ENCODE data around the gene C1R.
"Not testable (repeated sequence)": the region's sequence is repeated elsewhere in the genome, so short reads cannot be mapped to it uniquely, and the experiment has no call there.

The C1R gene

DNA sequence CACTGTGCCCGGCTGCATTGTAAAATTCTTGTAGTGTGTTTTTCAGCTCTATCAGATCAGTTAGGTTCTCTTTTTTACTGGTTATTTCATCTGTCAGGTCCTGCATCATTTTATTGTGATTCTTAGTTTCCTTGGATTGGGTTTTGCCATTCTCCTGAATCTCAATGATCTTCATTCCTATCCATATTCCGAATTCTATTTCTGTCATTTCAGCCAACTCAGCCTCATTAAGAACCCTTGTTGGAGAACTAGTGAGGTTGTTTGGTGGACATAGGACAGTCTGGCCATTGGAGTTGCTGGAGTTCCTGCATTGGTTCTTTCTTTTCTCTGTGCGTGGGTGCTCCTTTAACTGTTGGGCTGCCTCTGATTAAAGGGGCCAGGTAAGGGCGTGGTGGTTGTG, 37.3 kb downstream of the C1R start:
- H3K27ac ChIP-seq = no peak overlapping the region
- TF ChIP-seq, protein P1, sequence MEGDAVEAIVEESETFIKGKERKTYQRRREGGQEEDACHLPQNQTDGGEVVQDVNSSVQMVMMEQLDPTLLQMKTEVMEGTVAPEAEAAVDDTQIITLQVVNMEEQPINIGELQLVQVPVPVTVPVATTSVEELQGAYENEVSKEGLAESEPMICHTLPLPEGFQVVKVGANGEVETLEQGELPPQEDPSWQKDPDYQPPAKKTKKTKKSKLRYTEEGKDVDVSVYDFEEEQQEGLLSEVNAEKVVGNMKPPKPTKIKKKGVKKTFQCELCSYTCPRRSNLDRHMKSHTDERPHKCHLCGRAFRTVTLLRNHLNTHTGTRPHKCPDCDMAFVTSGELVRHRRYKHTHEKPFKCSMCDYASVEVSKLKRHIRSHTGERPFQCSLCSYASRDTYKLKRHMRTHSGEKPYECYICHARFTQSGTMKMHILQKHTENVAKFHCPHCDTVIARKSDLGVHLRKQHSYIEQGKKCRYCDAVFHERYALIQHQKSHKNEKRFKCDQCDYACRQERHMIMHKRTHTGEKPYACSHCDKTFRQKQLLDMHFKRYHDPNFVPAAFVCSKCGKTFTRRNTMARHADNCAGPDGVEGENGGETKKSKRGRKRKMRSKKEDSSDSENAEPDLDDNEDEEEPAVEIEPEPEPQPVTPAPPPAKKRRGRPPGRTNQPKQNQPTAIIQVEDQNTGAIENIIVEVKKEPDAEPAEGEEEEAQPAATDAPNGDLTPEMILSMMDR (conservative IDR thresholded peaks at IDR 0.05) = no peak

DNA sequence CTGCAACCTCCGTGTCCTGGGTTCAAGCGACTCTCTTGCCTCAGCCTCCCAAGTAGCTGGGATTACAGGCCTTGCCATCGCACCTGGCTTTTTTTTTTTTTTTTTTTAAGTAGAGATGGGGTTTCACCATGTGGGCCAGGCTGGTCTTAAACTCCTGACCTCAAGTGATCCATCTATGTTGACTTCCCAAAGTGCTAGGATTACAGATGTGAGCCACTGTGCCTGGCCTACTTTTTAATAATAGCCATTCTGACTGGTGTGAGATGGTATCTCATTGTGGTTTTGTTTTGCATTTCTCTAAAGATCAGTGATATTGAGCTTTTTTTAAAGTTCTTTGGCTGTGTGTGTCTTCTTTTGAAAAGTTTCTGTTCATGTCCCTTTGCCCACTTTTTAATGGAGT, 42.3 kb downstream of the C1R start:
- not testable (repeated sequence) for H3K27ac ChIP-seq

DNA sequence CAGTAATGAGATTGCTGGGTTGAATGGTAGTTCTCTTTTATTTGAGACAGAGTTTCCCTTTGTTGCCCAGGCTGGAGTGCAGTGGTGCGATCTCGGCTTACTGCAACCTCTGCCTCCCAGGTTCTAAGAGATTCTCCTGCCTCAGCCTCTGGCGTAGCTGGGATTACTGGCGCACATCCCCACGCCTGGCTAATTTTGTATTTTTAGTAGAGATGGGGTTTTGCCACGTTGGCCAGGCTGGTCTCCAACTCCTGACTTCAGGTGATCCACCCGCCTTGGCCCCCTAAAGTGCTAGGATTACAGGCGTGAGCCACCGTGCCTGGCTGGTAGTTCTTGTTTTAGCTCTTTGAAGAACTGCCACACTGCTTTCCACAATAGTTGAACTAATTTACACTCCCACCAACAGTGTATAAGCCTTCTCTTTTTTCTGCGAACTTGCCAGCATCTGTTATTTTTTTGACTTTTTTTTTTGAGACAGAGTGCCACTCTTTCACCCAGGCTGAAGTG, 42.7 kb downstream of the C1R start:
- not testable (repeated sequence) for H3K27ac ChIP-seq

DNA sequence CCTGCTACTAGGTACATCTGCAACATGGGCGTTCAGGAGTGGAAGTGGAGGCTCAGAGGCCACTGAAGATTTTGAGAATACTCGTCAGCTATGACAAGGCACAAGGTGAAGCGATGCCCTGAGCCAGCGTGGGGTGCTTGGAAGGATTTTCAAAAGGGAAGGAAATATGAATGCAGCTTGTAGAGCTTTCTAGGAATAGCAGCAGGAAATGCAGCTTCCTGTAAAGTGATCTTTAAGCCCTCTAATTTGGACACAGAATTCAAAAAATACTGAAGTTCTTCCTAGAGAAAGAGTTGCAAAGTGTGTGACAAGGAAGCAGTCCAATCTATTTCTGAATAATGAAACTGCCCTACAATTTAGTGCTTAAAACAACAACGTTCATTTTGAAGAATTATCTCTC, 44.9 kb downstream of the C1R start:
- no peak overlapping the region for H3K27ac ChIP-seq
- TF ChIP-seq, protein P1 (conservative IDR thresholded peaks at IDR 0.05) = no peak

DNA sequence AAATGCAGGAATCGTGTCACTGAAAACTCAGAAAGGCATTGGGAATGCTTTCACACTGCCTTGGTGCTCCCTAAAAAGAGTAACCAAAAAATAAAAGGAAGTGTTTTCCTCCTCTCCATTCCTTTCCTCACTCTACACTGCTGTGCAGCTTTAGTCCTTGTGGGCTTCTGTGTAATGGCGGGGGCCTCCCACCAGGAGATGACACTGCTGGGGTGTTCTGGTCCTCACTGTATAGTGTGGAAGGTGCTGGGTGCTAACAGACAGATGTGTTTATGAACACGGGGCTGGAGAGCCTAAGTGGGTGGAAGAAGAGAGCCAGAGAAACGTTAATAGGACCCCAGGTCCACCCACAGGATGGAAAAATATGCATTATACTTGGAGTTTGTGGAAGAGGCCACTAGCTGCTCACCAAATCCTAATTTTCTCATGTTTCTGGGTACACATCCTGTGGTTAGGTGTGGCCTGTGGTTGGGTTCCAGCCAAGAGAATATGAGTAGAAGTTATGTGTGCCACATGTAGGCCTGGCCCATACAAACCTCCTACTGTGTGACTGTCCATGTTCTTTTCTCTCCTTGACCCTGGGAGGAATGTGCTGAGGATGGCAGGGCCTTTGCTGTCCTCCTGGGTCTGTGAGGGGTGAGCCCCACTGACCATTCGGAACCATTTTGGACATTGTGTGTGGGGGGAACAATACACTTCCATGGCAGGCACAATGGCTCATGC, 45.7 kb downstream of the C1R start:
- TF ChIP-seq, protein P1 (conservative IDR thresholded peaks at IDR 0.05) = no peak
- no peak overlapping the region for H3K27ac ChIP-seq

DNA sequence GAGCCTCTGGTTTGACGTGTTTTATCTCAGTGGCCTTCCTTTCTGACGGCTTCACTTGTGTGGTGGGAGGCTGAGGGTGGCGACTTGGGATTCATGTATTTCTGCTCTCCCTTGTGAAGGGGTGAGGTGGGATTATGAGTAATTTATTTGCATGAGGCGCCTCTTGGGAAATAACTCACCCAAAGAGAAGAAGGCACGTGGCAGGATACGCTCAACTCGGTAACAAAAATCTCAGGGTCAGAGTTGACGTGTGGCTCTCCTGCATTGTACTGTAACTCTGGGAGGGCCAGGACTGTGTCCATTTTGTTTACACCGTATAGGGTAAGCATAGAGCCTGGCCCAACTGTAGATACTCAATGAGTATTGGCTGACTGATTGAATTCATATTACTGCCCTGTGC, 46.3 kb downstream of the C1R start:
- no peak overlapping the region for H3K27ac ChIP-seq
- TF ChIP-seq, protein P1 (conservative IDR thresholded peaks at IDR 0.05) = no peak

DNA sequence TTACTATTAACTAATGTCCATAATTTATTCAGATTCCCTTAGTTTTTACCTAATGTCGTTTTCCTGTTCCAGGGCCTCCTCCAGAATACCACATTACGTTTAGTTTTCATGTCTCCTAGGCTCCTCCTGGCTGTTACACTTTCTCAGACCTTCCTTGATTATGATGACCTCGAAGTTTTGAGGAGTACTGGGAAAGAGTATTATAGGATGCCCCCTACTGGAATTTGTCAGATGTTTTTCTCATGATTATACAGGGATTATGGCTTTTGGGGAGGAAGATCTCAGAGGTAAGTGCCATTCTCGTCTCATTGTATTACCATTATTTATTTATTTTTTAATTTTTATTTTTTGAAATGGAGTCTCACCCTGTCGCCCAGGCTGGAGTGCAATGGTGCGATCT, 49.4 kb downstream of the C1R start:
- H3K27ac ChIP-seq = no peak overlapping the region
- TF ChIP-seq, protein P1 (conservative IDR thresholded peaks at IDR 0.05) = peak; percentile 65; the same call in 1 of the 2 replicates

DNA sequence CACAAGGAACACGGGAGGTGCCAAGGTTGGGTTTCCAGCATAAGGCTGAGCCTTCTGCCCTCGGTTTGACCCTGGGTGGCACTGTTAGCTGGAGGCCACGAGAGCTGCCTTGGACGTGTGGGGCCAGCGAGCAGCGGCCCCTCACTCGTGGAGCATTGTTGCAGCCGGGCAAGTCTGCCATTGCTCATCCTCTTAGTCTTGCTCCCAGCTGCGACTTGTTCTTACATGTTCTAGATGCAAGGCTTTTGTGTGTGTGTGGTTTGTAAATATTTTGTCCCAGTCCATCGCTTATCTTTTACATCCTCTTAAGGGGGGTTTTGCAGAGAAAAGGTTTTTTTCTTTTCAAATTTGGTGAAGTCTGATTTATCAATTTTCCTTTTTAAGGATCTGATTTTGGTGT, 52.8 kb downstream of the C1R start:
- TF ChIP-seq, protein P1 (conservative IDR thresholded peaks at IDR 0.05) = no peak
- no peak overlapping the region for H3K27ac ChIP-seq

All from VCaP (cell line).